GM18502 (cell line): ENCODE data around the gene SIX6.

Experiments
- ATAC-seq: cut with Tn5 transposase; IDR thresholded peaks from one replicate; pipeline ENCODE4 v1.9.1; 2021; ENCODE audit warnings: mild to moderate bottlenecking; ENCODE audit not compliant: unreplicated experiment, poor library complexity

The SIX6 gene

GRCh38 chr14:60512973-60513571, 4.1 kb downstream of the SIX6 start:
- no peak for ATAC-seq

- no peak for ATAC-seq
Measured at GRCh38 chr14:60514378-60514740, 5.4 kb downstream of the SIX6 start.

- no peak for ATAC-seq
Measured at GRCh38 chr14:60514741-60515491, 6.0 kb downstream of the SIX6 start.

GRCh38 chr14:60515511-60516289, 6.8 kb downstream of the SIX6 start:
- ATAC-seq: no peak

- ATAC-seq: no peak
Measured at GRCh38 chr14:60532442-60532841, 23.5 kb downstream of the SIX6 start.

GRCh38 chr14:60537663-60538062, 28.7 kb downstream of the SIX6 start:
- no peak for ATAC-seq

GRCh38 chr14:60544659-60545058, 35.7 kb downstream of the SIX6 start:
- ATAC-seq: peak; percentile 58

GRCh38 chr14:60553808-60554207, 44.9 kb downstream of the SIX6 start:
- no peak for ATAC-seq

GRCh38 chr14:60561845-60562746, 53.1 kb downstream of the SIX6 start:
- ATAC-seq: peak; percentile 78
